OCI-M2 (cell line): ENCODE measurements around the gene PCGF5.
A peak's percentile ranks its signal among the peaks of the same experiment; 100 is the strongest.
"Not testable (repeated sequence)": the region's sequence is repeated elsewhere in the genome, so short reads cannot be mapped to it uniquely, and the experiment has no call there.

Source experiments
- DNase-seq: peaks from one replicate; lab custom pipeline; 2025; ENCODE audit not compliant: unreplicated experiment; lab: John Stamatoyannopoulos, UW

The PCGF5 gene

DNA sequence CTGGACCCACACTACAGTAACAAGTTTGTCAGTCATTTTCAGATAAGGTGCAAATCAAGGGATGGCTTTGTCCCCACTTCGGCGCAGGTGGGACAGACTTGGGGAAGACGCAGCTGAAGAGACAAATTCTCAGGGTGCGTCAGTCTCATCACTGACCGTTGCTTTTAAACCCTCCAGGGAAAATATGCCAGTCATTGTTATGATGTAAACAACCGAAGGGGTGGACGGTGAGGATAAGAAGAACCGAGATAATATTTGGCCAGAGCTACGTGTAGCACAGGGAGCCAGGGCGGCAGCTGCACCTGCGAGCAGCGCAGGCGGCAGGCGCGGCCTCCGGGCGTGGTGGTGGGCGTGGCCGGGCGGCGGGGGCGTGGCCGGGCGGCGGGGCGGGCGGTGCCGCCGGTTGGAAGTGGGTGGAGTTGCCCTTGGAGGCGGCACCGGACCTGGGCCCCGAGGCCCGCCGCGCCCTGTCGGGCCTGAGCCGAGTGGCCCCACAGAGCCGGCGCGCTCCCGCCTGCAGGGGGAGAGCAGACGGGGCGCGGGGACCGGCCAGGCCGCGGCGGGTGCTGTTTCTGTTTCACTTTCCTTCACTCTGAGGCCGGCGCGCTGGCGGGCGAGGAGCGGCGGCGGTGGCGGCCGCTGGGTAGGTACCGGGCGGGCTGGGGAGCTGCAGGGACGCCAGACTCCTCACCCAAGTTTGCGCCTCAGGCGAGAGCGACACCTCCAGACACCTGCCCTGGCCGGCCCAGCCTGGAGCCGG lies at the start of gene PCGF5:
TSS of gene PCGF5 (plus strand) at position 470 of the 760 bp plus-strand sequence. CDS start 2,209 bp downstream, outside the sequence.
- DNase-seq, result peak; percentile 28

- DNase-seq, result no peak
Measured at GRCh38 chr10:91171485-91171884, 49.0 kb upstream of the PCGF5 start.

DNA sequence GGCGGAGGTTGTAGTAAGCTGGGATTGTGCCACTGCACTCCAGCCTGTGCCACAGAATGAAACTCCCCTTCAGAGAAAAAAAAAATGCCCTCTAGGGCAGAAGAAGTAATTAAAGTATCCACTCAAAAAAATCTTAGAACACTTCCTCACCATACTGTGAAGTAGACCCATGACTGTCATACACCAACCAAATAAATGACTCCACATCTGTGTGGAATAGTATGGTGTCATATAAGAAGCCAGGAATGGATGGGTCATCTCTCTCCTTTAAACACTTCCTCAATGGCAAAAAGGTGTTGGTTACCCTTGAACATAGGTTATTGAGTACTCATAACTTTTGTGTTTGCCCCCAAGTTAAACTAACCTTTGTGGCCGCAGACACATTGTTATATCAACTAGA lies 48.1 kb upstream of the PCGF5 start:
- DNase-seq, result no peak

GRCh38 chr10:91185239-91185875 lies 35.1 kb upstream of the PCGF5 start:
- DNase-seq, result no peak

GRCh38 chr10:91187156-91187555 lies 33.3 kb upstream of the PCGF5 start:
- DNase-seq, result no peak

DNA sequence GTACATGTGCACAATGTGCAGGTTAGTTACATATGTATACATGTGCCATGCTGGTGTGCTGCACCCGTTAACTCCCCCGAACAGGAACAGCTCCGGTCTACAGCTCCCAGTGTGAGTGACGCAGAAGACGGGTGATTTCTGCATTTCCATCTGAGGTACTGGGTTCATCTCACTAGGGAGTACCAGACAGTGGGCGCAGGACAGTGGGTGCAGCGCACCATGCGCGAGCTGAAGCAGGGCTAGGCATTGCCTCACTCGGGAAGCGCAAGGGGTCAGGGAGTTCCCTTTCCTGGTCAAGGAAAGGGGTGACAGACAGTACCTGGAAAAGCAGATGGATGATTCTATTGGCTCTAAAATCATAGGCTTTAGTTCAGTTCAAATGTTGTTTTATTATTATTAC lies 32.5 kb upstream of the PCGF5 start:
- DNase-seq, result not testable (repeated sequence)

- DNase-seq, result no peak
Measured at GRCh38 chr10:91188889-91189288, 31.6 kb upstream of the PCGF5 start.

DNA sequence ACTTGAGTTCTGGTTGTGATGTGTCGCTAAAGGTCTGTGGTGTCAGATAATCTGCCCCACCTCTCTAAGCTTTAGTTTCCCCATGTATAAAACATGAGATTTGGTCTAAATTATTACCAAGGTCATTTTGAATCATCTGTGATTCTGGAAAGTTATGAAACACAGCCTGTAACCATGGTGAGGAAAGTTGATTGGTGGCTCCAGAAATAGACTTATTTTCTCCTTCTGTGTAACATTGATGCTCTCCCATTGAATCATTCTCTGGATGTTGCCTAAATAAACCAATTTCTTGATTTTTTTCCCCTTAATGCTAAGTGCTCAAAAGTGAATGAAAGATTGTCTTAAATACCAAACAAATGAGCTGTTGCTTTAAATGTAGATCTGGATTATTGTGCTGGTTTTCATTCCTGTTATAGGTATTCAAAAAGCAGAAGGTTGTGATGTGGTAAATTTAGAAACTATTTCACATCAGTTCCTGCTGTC lies 30.0 kb upstream of the PCGF5 start:
- no peak for DNase-seq

DNA sequence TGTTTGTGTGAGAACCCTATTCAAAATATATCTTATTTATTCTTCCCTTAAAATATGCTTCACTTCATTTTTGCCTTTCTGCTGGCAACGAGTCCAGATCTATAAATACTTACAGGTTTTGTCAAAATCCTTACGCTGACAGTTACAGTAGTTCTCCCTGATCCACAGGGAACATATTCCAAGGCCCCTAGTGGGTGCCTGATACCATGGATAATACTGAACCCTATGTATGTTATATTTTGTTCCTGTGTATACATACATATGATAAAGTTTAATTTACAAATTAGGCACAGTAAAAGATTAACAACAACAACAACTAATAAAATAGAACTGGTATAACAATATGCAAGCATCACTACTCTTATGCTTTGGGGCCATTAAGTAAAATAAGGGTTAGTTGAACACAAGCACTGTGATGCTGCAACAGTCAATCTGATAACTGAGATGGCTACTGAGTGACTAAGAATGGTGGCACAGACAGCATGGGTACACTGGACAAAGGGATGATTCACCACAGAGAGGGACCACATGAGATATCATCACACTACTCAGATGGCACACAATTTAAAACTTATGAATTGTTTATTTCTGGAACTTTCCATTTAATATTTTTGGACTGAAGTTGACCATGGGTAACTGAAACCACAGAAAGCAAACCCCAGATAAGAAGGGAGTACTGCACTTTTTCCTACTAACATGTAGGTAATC lies 29.4 kb upstream of the PCGF5 start:
- DNase-seq, result no peak

DNA sequence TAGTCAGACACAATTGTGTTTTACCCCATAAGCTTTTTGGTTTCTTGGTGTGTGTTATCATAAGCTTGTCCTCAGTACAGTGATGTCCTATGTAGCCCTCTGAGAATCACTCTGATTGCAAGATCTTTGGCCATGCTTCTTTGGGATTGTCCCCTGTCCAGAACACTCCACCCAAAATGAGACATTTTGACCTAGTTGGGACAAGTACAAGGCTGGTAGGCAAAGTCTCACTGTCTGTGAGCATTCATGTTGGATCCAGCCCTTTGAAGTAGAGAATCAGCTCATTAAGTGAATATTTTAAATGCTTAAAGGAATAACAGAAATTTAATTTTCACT lies 28.9 kb upstream of the PCGF5 start:
- no peak for DNase-seq

DNA sequence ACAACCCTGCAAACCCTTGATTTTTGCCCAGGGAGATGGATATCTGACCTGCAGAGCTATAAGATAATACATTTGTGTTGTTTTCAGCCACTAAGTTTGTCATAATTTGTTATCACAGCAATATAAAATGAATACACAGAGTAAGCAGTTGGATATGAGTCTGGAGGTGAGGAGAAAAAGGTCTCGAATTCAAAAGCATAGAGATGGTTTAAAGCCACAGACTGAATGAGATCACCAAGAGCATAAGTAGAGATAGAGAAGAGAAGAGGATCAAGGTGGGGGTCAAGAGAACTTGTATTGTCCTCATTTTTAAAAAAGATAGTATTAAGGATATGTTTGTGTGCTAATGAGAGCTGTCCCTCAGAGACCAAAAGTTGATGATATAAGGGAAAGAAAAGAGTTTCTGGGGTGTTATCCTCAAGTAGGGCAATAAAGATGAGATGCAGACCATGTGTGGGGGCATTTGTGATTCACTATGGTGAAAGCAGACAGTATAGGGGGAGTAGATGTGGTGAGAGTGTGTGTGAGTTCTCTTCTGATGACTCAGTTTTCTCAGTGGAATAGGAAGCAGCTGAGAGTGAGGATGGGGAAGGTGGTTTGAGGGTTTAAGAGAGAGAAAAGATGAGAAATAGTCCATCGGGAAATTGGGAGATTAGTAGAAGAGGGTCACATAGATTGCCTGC lies 25.8 kb upstream of the PCGF5 start:
- DNase-seq, result no peak

GRCh38 chr10:91196268-91197048 lies 24.0 kb upstream of the PCGF5 start:
- DNase-seq, result no peak

DNA sequence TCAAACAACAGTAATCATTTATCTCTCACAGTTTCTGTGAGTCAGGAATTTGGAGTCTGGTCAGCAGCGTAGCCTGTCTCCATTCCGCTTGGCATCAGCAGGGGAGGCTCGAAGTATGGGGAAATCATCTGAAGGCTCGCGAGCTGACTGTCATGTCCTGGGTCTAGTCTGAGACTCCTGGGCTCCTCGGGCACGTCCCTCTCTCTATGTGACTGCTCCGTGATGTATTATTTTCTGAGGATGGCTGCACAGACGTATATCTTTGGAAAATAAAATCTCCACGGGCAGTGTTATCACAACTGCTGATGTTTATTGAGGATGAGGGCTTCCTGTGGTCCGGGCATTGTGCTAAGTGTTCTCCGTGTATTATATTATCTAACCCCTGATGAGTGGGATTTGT lies 23.3 kb upstream of the PCGF5 start:
- DNase-seq, result no peak

DNA sequence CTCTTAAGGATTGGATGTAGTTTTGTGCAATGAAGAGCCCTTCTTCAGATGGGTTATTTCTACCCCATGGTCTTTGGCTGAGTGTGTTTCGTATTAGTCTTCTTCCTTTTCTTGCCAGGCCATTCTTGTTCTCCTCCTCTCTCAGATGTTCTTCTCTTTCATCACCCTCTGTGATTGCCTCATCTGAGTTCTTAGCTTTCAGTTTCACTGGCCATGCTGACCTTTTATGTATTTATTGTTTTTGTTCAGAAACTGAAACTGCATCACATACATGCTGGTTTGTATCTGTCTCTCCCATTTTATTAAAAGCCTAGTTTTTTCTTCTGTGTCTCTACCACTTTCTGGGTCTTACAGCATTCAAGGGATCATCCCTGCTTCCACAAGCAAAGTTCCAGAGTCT lies 21.7 kb upstream of the PCGF5 start:
- DNase-seq, result no peak

GRCh38 chr10:91200314-91201212 lies 19.9 kb upstream of the PCGF5 start:
- no peak for DNase-seq

DNA sequence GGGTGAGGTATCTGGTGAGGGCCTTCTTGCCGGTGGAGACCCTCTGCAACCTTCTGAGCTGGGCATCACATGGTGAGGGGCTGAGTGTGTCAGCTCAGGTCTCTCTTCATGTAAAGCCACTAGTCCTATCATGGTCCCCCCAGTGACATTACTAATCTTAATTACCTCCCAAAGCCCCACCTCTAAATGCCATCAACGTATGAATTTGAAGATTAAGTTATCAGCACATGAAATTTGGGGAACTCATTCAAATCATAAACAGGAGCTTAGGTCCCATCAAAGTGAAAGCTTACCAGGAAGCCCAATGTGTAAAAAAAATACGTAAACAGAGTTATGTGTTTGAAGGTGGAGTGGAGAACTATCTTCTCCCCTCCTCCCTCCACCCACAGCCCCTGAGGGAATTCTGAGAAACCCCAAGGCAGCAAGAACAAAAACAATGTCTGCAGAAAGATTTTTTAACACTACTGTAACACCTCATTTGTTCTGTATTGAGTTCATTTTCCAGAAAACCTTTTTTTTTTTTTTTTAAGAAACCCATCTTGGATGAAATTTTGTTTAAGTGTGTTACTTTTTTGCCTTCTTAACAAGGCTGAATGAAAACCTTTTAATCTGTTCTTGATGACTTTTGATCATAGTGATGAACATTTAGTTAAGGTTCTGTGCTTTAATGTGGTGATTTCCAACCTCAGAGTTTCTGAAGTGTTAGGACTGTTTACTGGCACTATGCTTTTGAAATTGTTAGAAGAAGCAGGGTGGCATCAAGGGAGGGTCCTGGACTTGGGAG lies 19.1 kb upstream of the PCGF5 start:
- DNase-seq, result no peak

DNA sequence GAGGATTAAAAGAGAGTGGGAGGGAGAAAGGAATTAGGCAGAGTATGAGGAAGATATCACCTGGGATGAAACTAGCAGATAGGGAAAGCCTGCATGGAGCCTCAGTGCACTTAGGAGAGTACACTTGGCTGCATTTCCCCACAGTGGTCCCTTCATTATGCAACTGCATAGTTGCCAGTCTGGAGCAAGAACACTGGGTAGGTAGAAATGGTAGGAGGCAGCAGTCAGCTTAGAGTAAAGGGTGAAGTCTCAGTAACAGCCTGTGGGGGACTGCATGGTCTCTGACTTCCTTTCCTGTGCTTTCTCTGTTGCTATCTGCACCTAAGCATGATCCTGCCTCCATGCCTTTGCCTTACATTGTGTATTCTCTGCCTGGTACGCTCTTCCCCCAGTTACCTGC lies 14.0 kb upstream of the PCGF5 start:
- no peak for DNase-seq

GRCh38 chr10:91206837-91207474 lies 13.5 kb upstream of the PCGF5 start:
- DNase-seq, result no peak
